Stimulated activated naive CD4-positive, alpha-beta T cell (primary cell): ENCODE data around the gene SLC10A7.

ENCODE experiments used
- DNase-seq, 6 experiments: peaks; one replicate each; lab custom pipeline; 2025; lab: John Stamatoyannopoulos, UW

Gene SLC10A7

DNA sequence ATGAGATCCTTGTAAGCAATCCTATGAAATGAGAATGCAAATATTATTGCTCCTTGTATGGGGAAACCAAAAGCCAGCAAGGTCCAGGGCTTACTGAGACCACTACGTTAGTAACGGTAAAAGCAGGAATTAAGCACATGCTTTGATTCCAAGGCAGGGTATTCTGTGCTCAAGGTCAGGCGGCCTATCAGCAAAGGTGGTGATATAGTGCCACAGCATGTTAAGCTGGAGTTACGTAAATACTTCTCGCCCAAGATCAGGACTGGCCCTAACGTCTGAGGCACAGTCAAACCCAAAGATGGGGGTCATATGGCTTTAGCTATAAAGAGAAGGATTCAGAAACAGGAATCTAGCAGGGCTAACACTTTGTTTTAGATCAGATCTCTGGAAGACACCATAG lies 27.6 kb downstream of the SLC10A7 start:
- no peak for DNase-seq

DNA sequence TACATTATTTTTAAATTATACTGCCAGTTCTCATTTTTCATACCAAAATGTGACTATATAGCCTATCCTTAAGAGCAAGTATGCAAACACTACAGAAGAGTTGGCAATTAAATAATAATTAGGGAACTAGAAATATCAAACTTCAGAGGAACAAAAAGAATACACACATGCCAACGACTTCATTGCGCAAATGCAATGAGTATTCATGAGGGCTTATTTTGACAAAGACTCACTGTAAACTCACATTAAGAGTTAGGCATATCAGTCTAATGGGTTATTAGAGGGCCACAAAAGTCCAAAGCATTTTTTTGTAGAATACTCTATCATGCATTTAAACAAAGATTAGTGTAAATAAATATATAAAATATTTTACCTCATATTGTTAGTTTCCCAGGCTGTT lies 31.6 kb downstream of the SLC10A7 start:
- DNase-seq, result no peak

DNA sequence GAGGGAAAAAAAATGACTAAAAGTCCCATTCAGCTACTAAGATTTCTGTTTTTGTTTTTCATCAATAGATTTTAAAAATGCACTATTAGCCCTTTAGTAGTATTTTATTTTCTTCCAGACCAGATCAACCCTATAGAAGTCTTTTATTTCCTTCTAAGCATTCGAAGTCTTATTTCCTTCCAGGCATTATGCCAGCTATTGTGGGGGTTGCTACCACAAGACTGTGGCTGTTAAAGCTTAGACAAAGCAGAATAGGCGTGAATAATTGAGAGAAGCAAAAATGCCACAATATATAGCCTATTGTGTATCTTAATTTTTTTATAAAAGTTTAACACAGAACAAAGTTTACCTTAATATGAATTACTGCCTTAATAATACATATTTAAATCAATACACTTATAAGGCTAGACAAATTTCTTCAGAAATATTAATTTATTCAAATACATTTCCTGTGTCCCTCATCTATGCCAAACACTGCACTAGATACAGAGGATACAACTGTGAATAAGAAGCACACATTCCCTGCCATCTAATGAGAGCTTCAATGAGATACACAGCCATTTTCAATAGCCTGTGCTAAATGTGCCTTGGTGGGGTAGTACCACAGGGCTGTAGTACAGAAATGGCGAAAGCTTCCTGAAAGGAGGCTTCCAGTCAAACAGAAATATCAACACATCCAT lies 33.1 kb downstream of the SLC10A7 start:
- no peak for DNase-seq

DNA sequence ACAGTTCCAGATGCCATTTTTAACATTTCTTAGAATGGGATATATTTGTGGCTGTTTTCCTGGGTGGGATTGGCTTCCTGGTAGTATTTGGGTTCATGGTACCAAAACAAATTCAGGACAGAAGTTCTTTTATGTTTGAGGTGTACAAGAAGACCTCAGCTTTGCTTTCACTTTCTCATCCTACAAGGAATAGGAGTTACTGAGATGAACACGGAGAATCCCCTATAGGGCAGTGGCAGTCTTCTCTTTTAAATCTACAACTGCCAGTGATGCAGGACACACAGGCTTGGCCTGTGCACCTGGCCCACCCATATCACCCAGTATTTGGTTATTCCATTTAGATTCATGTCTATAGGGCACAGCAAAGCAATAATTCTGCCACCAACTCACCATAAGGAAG lies 35.2 kb downstream of the SLC10A7 start:
- DNase-seq, result no peak

DNA sequence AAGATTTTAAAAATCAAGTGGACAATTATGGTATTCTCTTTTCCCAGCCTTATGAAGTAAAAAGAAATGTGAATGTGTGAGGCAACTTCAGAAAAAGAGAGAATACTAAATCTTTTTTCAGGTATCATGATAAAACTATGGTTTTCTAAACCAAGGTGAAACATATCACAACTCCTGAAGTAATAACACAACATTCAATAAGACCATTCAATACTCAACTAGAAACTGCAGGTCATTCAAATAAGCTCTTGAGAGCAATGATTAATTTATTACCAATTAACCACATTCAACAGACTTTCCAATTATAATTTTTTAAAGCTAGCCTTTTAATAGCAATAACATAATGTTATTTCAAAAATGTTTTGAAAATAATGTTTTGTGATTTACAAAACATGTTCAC lies 35.8 kb downstream of the SLC10A7 start:
- DNase-seq, result no peak

DNA sequence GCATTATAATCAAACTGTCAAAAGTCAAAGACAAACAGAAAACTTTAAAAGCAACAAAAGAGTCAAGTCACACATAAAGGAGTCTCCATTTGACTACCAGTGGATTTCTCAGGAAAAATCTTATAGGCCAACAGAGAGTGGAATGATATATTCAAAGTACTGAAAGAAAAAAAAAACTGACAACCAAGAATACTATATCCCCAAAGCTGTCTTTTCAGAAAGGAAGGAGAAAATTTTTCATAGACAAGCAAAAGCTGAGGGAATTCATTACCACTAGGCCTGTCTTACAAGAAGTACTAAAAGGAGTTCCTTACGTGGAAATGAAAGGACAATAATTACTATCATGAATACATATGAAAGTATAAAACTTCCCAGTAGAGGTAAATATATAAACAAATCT lies 39.0 kb downstream of the SLC10A7 start:
- DNase-seq, result no peak

DNA sequence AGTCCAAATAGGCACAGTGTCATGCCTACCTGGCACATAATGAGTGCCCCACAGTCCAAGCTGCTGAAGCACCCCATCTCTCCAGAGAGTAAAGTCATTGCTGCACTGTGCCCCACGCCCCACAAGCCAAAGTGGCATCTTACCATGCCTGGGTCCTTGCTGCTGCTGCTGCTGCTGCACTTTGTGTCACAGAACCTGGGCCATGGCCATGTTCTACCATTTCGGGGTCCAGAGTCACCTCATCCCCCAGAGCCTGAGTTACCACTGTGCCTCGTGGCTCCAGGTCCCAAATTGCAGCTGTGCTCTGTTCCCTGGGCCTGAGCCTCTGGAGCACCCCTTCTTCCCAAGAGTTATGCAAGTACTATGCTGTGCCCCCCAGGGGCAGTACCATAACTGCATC lies 40.5 kb downstream of the SLC10A7 start:
- no peak for DNase-seq

DNA sequence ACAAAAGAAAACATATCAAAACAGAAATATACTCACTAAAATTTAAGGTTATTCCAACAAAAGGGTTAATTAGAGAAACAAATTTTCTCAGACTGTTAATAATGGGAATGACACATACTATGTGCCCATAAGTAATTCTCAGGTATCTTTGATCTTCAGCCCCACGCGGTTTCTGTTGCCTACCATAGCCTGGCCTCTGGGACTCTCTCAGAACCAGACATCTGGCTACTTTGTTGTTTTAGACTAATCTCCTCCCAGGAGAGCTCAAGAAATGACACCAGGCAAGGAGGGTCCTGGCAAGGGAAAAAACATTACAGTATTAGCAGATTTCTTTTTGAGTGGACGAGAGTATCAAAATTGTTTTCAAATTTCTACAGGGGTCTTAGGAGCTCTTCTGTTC lies 43.7 kb downstream of the SLC10A7 start:
- no peak for DNase-seq

DNA sequence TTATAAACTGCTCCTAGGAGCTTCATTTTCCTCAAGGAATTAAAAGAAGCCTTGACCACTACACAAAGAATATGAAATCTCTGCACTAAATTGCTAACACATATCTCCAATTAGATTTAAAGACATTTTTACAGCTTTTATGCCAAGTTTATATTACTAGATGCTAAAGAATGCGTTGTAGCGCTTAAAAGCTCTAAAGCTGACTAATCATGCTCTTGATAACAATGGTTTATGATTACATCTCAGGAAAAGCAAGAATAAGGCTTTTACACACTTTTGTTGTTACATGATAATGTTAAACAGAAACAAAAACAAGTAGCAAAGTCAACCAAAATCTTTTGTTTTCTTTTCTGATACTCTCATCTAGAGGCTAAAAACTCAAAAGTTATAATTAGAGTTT lies 44.7 kb downstream of the SLC10A7 start:
- no peak for DNase-seq

DNA sequence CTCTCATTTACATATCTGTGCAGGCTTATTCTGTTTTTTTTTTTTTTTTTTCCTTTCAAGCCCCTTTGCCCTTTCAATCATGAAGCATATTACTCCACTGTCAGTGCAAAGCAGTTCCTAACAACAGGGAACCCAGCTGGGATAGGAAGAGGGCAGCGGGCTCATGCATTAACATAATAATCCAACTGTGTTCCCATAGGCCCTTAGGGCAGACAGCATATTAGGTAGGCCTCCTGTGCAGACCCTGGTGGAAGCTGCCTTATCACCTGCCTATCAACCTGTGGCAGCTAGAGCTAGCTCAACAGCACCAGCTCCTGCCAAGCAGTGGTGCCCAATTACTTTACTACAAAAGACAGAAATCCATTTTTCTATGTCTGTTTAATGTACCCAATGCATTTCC lies 49.3 kb downstream of the SLC10A7 start:
- no peak for DNase-seq

DNA sequence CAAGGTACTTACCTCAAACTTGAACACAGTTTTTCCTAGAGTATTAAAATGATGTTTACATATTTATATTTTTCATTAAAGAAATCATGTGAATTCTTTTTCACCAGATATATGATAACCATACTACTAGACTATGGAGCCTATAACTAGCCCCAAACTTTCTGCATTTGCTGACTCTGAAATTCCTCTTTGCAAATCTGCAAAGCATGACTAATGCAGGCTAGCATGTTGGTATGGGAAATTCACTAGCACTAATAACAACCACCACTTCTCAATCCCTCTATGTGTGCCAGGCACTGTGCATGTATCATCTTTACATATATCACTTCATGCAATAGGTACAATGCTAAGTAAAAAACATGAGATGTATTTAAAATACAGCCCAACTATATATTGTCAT lies 51.1 kb downstream of the SLC10A7 start:
- no peak for DNase-seq

DNA sequence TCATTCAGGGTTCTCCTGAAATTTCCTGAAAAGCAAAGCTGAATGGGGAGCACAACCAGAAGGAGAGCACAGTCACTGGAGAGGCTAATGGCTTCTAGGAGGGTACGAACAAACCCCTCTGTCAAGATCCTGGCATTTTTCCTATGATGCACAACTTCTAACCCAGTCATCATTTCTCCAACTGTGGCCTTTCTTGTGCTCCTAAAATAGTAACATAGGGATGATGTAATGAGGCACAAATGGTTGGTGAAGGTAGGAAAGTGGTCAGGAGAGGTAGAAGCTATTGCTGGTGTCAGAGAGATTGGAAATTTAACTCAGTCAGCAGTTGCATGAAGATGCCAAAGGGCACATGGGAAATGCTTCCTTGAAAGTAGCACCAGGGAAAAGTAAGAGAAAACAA lies 52.7 kb downstream of the SLC10A7 start:
- DNase-seq, result no peak

DNA sequence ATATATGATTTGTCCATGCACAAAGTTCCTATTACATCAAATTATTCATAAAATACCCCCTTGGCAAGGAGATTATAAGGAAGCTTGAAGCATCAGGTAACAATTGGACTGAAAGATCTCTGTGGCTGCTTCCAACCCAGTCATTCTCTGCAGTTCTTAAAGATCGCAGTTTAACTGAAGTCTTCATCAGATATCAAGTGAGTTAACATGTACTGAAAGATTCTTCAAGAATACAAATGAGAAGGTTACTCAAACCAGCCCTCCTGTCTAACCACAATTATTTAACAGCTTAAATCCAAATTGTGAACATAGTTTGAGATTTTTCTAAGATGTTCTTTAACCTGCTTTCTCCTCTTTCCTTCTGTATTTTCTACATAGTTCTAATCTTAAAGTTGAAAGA lies 56.1 kb downstream of the SLC10A7 start:
- no peak for DNase-seq

DNA sequence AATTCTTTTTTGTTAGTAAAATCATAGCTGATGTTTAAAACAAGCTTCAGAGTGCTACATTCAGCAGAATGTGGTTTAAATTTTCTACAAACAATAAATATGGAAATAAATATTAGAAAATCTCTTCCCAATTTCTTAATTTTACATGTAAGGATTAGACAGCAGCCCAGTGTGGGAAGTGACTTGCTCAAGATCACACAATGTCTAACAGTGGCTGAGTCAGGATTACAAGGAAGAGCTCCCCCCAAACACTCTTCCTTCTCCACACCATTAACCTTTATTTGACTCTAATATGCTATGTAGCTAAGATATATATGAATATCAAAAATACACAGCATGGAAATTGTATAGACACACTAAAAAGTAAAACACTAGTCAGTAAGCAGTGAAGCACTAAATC lies 59.5 kb downstream of the SLC10A7 start:
- no peak for DNase-seq

DNA sequence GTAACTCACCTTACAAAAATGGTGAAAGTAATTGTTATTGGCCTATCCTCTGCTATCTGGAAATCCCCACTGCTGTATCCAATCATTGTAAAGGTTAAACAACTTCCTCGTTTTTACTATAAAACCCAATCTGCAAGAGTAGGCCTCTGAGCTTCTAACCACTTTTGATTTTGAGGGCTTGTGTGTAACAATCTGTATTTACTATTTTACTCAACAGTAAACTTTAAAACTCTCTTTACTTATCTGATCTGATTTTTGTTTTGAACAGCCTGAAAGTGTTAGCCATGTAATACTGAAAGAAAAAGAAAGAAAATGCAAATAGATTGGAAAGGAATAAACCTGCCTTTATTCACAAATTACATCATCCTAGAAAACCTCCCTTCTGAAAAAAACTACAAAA lies 63.1 kb downstream of the SLC10A7 start:
- peak in 3 of 6 experiments; percentile 13 to 42 (median 33) for DNase-seq

DNA sequence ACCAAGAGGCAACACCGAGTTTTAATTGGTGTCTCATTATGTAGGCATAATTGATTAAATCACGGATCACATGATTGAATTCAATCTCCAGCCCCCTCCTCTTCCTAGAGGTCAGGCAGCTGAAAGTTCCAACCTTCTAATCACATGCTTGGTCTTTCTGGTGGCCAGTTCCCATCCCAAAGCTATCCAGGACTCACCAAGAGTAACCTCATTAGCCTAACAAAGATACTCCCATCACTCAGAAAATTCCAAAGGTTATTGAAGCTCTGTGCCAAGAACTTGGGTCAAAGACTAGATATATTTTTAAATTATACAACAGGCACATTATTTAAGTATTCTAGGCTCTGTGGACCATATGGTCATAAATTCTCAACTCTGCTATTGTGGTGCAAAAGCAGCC lies 65.1 kb downstream of the SLC10A7 start:
- DNase-seq, result no peak

DNA sequence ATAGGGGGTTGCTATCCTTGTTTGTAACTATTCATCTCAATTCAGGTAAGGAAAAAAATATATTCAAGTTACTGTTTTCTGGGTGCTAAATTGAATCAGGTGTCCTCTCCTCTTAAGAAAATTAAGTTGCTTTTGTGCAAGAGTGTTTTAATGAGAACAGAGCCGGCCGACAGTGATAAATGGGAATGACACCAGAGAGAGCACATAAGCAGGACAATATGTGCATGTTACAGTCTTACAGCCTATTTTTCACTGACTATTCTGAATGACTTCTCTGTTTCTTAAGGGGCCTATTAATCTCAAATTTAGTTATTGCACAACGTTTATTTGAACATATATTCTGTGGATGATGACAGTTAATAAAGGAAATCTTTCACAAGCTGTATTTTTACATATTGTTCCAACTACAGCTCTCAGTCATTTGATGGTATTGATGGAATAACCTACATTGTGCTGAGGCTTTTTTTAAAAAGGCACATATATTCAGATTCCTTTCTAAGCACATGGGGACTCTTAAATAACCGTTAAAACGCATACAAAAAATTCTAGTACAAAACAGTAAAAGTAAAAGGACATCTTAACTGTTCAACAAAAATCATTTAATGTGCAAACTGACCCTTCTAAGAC lies 68.4 kb downstream of the SLC10A7 start:
- DNase-seq, result no peak

DNA sequence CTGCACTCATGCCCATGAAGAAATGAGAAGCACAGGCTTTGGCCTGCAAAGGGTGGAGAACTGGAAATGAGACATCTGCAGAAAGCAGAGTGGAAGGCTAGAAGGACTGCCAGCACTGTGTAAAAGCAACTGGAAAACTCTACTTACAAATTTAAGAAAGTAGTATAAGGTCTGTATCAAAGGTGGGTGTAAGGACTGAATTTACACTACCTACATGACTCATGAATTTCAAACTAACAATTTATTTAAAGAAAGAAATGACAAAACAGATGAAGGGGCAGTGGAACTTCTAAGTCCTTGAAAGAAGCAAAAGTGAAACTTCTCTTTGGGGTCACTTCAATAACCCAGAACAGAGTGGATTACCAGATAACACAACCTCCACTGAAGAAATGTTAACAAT lies 71.2 kb downstream of the SLC10A7 start:
- no peak for DNase-seq

DNA sequence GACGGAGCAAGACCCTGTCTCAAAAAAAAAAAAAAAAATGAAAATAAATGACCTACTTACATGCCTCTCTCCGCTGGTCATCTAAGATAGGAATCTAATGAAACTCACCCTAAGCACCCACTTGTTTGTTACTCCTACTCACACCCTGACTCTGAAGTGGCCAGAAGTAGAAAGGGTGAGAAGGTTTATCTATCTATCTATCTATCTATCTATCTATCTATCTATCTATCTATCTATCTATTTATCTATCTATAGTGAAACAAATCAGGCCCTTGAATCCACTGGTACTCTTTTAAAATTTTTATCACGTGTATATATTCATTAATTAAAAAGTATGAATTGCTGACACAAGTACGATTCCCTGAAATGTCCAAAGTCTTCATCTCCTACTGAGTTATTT lies 75.2 kb downstream of the SLC10A7 start:
- DNase-seq, result no peak

DNA sequence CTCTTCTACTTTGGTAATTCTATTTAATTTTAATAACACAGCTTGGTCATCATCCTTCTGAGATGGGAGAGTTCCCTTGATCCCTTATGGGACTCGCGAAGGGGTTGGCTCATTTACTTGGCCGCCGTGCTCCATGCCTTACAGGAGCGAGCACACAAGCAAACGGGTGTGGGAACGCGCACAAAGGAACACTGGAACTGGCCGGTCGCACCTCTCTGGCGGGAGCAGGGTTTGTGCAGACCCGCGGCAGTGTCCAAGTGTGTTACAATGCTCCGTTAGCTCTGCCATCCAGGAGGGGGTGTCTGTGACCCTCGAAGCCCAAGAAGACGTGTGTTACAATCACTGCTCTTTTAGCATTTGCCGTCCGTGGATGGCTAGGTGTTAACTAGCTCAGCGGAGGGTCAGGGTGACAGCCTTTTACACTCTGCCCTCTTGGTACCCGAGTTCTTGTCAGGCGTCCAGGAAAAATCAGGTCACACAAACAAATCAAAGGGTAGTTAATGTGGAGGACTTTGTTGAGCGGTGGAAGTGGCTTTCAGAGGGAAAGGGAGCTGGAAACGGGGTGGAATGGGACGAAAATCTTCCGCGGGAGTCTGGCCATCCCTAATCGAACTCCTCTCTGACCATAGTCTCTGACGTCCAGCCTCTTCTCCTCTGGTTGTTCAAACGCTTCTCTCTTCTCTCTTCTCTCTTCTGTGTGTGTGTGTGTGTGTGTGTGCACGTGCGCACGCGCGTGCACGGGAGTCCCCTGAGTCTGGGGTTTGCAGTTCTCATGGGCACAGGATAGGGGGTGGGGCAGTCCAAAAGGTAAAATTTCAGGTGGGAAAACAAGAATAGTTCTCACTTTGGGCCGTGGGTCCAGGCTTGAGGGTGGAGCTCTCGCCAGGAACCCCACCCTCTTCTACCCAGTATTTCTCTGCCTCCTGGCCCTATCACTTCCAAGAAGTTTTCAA lies 76.3 kb downstream of the SLC10A7 start:
- no peak for DNase-seq

DNA sequence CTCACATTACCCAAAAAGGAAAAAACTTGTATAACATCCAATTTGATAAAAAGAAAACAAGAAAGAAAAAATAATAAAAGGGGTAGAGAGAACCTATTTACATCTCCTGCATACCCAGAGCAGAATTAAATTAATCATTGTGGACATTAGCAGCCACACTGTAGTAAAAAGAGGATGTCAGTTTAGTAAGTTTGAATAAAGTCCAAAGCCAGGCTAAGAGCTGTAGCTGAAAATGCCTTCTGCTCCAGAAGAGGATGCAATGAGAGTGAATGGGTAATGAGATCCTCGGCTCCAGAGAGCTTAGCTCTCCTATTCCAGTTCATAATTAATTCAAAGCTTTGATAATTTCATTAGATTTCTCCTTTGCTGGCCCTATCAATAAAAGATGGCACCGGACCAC lies 78.2 kb downstream of the SLC10A7 start:
- no peak for DNase-seq

DNA sequence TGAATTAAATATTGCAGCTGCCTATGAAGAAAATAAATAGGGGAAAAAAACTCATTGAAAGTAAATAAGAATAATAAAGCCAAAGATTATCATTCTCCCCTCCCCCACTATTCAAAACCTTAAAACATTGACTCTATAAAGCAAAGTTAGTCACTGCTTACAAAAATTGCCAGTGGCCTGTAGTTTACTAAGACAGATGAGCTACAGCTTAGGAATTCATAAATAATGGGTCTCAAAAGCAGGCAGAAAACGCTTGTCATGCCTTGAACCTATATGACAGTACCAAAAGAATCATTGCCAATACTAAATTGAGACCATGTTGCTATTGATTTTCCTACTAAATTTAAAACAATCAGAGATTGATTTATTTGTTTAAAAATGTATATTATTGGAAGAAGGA lies 78.9 kb downstream of the SLC10A7 start:
- no peak for DNase-seq

DNA sequence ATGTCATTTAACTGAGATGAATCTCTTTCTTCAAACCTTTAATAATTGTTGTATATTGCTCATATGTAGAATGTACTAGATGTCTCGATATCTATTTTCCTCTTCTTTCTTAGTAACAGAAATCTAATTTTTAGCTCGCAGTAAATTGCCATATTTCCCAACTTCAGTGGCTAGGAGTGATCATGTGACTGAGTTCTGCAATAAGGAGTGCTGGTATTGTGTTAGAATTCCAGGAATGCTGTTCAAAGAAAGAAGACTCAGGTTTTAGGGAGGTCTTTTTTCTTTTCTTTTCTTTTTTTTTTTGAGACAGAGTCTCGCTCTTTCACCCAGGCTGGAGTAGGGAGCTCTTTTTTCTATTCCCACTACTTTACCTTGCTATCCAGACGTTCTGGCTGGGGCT lies 81.7 kb downstream of the SLC10A7 start:
- no peak for DNase-seq
